Chondrocyte (in vitro differentiated cells): ENCODE data around the gene MYZAP. TPM values are rescaled to one million over a fixed set of nuclear protein-coding genes. Genes with fewer than 3 reads are reported as not detected.

Experiments
- DNase-seq: peaks from one replicate; pipeline ENCODE4 v3.0.0; 2021; ENCODE audit warnings: mixed read lengths, low spot score
- H3K27ac Mint-ChIP-seq: one replicate; pipeline ENCODE4 v1.8.0; 2021; ENCODE audit warnings: mild to moderate bottlenecking, moderate library complexity, mixed read lengths; ENCODE audit not compliant: unreplicated experiment
- H3K27me3 Mint-ChIP-seq: 2 replicates; pipeline ENCODE4 v1.8.0; 2021; ENCODE audit warnings: low read depth, mixed read lengths
- H3K36me3 Mint-ChIP-seq: 2 replicates; pipeline ENCODE4 v1.8.0; 2021; ENCODE audit warnings: low read depth, mixed read lengths
- H3K4me1 Mint-ChIP-seq: 2 replicates; pipeline ENCODE4 v1.8.0; 2021; ENCODE audit warnings: low read depth, mild to moderate bottlenecking, mixed read lengths
- H3K4me3 Mint-ChIP-seq: one replicate; pipeline ENCODE4 v1.8.0; 2021; ENCODE audit warnings: mild to moderate bottlenecking, moderate library complexity, mixed read lengths; ENCODE audit not compliant: unreplicated experiment
- H3K9me3 Mint-ChIP-seq: 2 replicates; pipeline ENCODE4 v1.8.0; 2021; ENCODE audit warnings: low read depth, mixed read lengths
- total RNA-seq: library from RNA; stranded (reverse); gene quantifications from 3 replicates; pipeline ENCODE4 v1.2.1, GENCODE V29; 2021
- TF ChIP-seq, protein P1 (sequence below): fragments of 200-600 bp; sonication (generic); IDR thresholded peaks from 2 replicates; pipeline ENCODE4 v1.5.0; 2021; ENCODE audit warnings: antibody characterized with exemption, mild to moderate bottlenecking, moderate library complexity

The MYZAP gene
- total RNA-seq, 1 donor from 2014 or later: 0.17 TPM

DNA sequence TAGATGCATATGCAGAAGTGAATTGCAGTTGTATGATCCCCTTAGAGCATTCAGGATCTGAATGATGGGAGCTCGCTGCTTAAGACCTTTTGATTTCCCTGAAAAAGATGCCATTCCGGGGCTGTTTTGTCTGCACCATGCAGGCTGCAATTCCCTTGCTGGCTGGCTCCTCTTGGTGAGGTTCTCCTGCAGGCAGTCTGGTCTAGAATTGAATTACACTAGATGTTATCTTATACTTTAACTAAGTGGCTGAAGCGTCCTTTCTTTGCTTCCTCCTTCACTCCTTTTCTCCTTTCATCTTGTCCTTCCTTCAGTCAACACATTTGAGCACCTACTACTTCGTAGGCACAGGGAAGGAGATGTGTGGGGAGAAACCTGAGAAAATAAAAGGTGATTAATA, 18.6 kb upstream of the MYZAP start:
- Mint-ChIP-seq H3K4me3 (no peak overlapping the region), H3K27me3 (peaks cover 8% of the 10 kb centered on the region), H3K27ac (no peak overlapping the region), H3K9me3 (no peaks in the 10 kb centered on the region), H3K36me3 (no peaks in the 10 kb centered on the region), H3K4me1 (peaks cover 7% of the 10 kb centered on the region)
- no peak for DNase-seq
- TF ChIP-seq, protein P1, sequence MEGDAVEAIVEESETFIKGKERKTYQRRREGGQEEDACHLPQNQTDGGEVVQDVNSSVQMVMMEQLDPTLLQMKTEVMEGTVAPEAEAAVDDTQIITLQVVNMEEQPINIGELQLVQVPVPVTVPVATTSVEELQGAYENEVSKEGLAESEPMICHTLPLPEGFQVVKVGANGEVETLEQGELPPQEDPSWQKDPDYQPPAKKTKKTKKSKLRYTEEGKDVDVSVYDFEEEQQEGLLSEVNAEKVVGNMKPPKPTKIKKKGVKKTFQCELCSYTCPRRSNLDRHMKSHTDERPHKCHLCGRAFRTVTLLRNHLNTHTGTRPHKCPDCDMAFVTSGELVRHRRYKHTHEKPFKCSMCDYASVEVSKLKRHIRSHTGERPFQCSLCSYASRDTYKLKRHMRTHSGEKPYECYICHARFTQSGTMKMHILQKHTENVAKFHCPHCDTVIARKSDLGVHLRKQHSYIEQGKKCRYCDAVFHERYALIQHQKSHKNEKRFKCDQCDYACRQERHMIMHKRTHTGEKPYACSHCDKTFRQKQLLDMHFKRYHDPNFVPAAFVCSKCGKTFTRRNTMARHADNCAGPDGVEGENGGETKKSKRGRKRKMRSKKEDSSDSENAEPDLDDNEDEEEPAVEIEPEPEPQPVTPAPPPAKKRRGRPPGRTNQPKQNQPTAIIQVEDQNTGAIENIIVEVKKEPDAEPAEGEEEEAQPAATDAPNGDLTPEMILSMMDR: no peak

DNA sequence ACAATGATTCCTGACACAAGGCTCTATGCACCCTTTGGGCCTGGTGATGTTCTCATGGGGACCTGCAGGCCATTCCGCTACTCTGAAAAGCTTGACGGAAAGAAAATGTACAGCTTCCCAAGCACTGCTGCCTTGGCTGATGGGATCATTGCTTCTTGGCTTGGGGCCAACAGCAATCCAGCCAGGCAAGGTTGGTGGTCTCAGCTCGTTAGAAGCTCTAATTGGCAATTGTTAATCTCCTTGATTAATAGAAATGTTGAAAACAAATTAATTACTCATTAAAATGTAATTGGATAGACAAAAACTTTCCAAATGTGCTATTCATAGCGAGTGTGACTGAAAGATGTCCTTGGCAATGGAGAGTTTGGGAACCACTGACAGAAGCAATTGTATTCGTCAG, 16.3 kb upstream of the MYZAP start:
- Mint-ChIP-seq H3K9me3 (no peaks in the 10 kb centered on the region), H3K4me3 (no peak overlapping the region), H3K36me3 (no peaks in the 10 kb centered on the region), H3K4me1 (peaks cover 7% of the 10 kb centered on the region), H3K27me3 (peaks cover 23% of the 10 kb centered on the region), H3K27ac (no peak overlapping the region)
- DNase-seq: no peak
- TF ChIP-seq, protein P1: no peak

- H3K27ac Mint-ChIP-seq: no peak overlapping the region
- TF ChIP-seq, protein P1: no peak
- DNase-seq: no peak
- peaks cover 40% of the 10 kb centered on the region for H3K27me3 Mint-ChIP-seq
- H3K36me3 Mint-ChIP-seq: peaks cover 4% of the 10 kb centered on the region
- H3K4me3 Mint-ChIP-seq: no peak overlapping the region
- H3K4me1 Mint-ChIP-seq: no peaks in the 10 kb centered on the region
- peaks cover 7% of the 10 kb centered on the region for H3K9me3 Mint-ChIP-seq
These were observed 13.3 kb upstream of the MYZAP start for GRCh38 chr15:57578288-57578900.

- H3K4me1 Mint-ChIP-seq: no peaks in the 10 kb centered on the region
- no peak overlapping the region for H3K27ac Mint-ChIP-seq
- H3K4me3 Mint-ChIP-seq: no peak overlapping the region
- H3K36me3 Mint-ChIP-seq: peaks cover 5% of the 10 kb centered on the region
- DNase-seq: no peak
- peaks cover 13% of the 10 kb centered on the region for H3K9me3 Mint-ChIP-seq
- TF ChIP-seq, protein P1: no peak
- H3K27me3 Mint-ChIP-seq: peaks cover 45% of the 10 kb centered on the region
These were observed 11.3 kb upstream of the MYZAP start for GRCh38 chr15:57580428-57580827.

- Mint-ChIP-seq H3K36me3 (peaks cover 5% of the 10 kb centered on the region), H3K4me1 (no peaks in the 10 kb centered on the region), H3K27me3 (peaks cover 45% of the 10 kb centered on the region), H3K9me3 (peaks cover 13% of the 10 kb centered on the region), H3K27ac (no peak overlapping the region), H3K4me3 (no peak overlapping the region)
- TF ChIP-seq, protein P1: no peak
- no peak for DNase-seq
These were observed 10.8 kb upstream of the MYZAP start for GRCh38 chr15:57580866-57581265.
